ENCODE results near the gene CLDN5. TPM values are rescaled to one million over a fixed set of nuclear protein-coding genes. Genes with fewer than 3 reads are reported as not detected.

The CLDN5 gene
- total and polyA plus RNA-seq, 2 of the 8 experiments (the other 6 are each of a cell fraction or from before 2014, with no cell fraction given), result 1.2 to 1.6 TPM

- CTCF ChIA-PET (ENCODE audit: partially characterized antibody), result interaction anchor here (0.9 to 1.1 kb wide), 4 partner anchors 8 to 24 kb away, joined by 3 read pairs; no protein-coding TSS in a partner anchor
- Histone ChIP-seq H2BK15ac (ENCODE audit: low read length) (no peak overlapping the region), H2AFZ (ENCODE audit: low read length) (no peak overlapping the region), H3K56ac (replicated peaks; ENCODE audit: insufficient read length, low read depth, low read length) (no peak overlapping the region), H3K4me1 (replicated peaks in 1 of 4; ENCODE audit: control insufficient read depth in 3 of 4, insufficient read depth in 4 of 4, low read length in 3 of 4) (peaks cover 0 to 7% (median 2%) of the 10 kb centered on the region in 4 experiments; a peak in 5 of 7 replicates), H3K4me2 (ENCODE audit: insufficient read depth in 1 of 2, low read depth in 2 of 2, low read length in 2 of 2) (no peak overlapping the region), H2AK5ac (ENCODE audit: low read depth, low read length) (no peak overlapping the region), H3K36me3 (ENCODE audit: control insufficient read depth in 2 of 4, insufficient read depth in 4 of 4, low read length in 3 of 4) (no peaks in the 10 kb centered on the region), H3K14ac (ENCODE audit: insufficient read length) (no peak overlapping the region), H2BK12ac (ENCODE audit: low read depth, low read length) (no peak overlapping the region), H3K79me1 (ENCODE audit: low read depth, low read length) (no peaks in the 10 kb centered on the region), H4K91ac (replicated peaks; ENCODE audit: insufficient read length, low read length) (no peak overlapping the region), H4K20me1 (replicated peaks in 1 of 2; ENCODE audit: control insufficient read depth in 1 of 2, insufficient read depth in 2 of 2, low read length in 2 of 2) (no peaks in the 10 kb centered on the region), H3K4me3 (ENCODE audit: extremely low read depth in 1 of 4, insufficient read depth in 2 of 4, low read depth in 3 of 4, low read length in 4 of 4) (no peak overlapping the region), H3K9me3 (ENCODE audit: insufficient read depth in 2 of 2, low read depth in 1 of 2, low read length in 1 of 2) (no peaks in the 10 kb centered on the region), H3K79me2 (ENCODE audit: control insufficient read depth in 1 of 2, insufficient read depth in 2 of 2, low read length in 2 of 2) (no peaks in the 10 kb centered on the region), H3K4ac (replicated peaks; ENCODE audit: insufficient read length, low read depth, low read length) (no peak overlapping the region), H3K18ac (ENCODE audit: extremely low read depth, low read length) (no peak overlapping the region), H3K27me3 (replicated peaks in 1 of 4; ENCODE audit: control insufficient read depth in 3 of 4, extremely low read depth in 1 of 4, insufficient read depth in 3 of 4, low read length in 3 of 4) (no peaks in the 10 kb centered on the region; a peak in 1 of 7 replicates), H4K8ac (ENCODE audit: extremely low read depth, insufficient read depth, low read length) (no peak overlapping the region), H2BK120ac (replicated peaks; ENCODE audit: low read depth, low read length) (no peak overlapping the region), H3K9ac (replicated peaks in 1 of 4; ENCODE audit: extremely low read depth in 1 of 4, low read depth in 3 of 4, low read length in 3 of 4) (no peak overlapping the region), H3K27ac (ENCODE audit: low read depth, low read length) (no peak overlapping the region), H3K23me2 (ENCODE audit: low read depth, low read length) (no peaks in the 10 kb centered on the region), H3K23ac (ENCODE audit: insufficient read length) (no peak overlapping the region), H4K5ac (ENCODE audit: insufficient read length, low read depth, low read length) (no peak overlapping the region), H2BK5ac (ENCODE audit: low read depth, low read length) (no peak overlapping the region), H2BK20ac (ENCODE audit: low read length) (no peak overlapping the region)
- no peak for DNase-seq (ENCODE audit: low read depth in 1 of 2, low spot score in 2 of 2)
- POLR2A ChIA-PET (ENCODE audit: partially characterized antibody), result interaction anchor here (0.6 kb wide), 1 partner anchor 81 kb away, joined by 3 read pairs; no protein-coding TSS in a partner anchor
- WGBS, 2 experiments (ENCODE audit: extremely low coverage in 1 of 2, insufficient coverage in 1 of 2, insufficient read length in 1 of 2, insufficient replicate concordance in 2 of 2, low coverage in 1 of 2, low lambda C conversion rate in 2 of 2, missing lambda C conversion rate in 1 of 2), result 89% methylated on average over 7 of the region's 7 CpGs; no CpG with 5 or more reads in 1 of the 2 experiments
- no peak for FAIRE-seq
- TF ChIP-seq E2F6 (IDR thresholded peaks at IDR 0.05) (no peak), KDM4A (IDR thresholded peaks at IDR 0.05; ENCODE audit: low read depth, low read length, severe bottlenecking) (no peak), SAP30 (IDR thresholded peaks at IDR 0.05; ENCODE audit: insufficient read depth, insufficient replicate concordance, low read length) (no peak), MAFK (IDR thresholded peaks at IDR 0.05; ENCODE audit: low read depth, low read length) (no peak), JUN (IDR thresholded peaks at IDR 0.05; ENCODE audit: low read depth, low read length) (no peak), TEAD4 (IDR thresholded peaks at IDR 0.05; ENCODE audit: low read depth, low read length) (no peak), YY1 (IDR thresholded peaks at IDR 0.05; ENCODE audit: low read depth, low read length) (no peak), KDM1A (IDR thresholded peaks at IDR 0.05; ENCODE audit: borderline replicate concordance, low read length) (no peak), RXRA (IDR thresholded peaks at IDR 0.05; ENCODE audit: insufficient read depth, low read depth, low read length) (no peak), TBP (IDR thresholded peaks at IDR 0.05; ENCODE audit: low read depth, low read length) (no peak), ASH2L (IDR thresholded peaks at IDR 0.05; ENCODE audit: low read length) (no peak)
Measured at GRCh38 chr22:19550382-19550781, 26.2 kb upstream of the CLDN5 start.

Measured in H1 (cell line).